ENCODE results near the gene HNF4A. TPM values are rescaled to one million over a fixed set of nuclear protein-coding genes. Genes with fewer than 3 reads are reported as not detected.
A peak's percentile ranks its signal among the peaks of the same experiment; 100 is the strongest.

Gene HNF4A
- total and polyA plus RNA-seq, 2 of the 13 experiments (the other 11 are each of a cell fraction or from before 2014, with no cell fraction given): 80.9 to 169 TPM

DNA sequence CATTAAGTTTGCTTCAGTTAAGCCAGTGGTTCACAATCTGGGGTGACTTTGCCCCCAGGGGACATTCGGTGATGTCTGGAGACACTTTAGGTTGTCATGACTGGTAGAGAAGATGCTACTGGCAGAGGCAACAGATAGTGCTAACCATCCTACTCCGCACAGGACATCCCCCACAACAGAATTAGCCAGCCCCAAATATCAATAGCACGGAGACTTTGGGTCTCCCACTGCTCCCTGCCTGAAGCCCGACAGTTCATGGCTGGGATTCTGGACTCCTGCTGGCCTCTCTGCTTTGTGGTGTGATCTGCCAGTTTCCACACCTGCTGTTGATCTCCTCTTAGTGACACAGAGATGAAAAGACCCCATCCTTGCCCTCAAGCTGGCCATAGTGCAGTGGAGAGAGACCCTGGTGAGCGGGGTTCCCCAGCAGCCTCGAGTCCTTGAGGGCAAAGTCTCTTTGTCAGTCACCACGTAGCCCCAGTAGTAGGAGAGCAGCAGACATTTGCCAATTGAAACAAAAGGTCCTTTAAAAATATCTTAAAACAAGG lies 95.5 kb downstream of the HNF4A start (continued):
- TF ChIP-seq RXRA (CRISPR knock-in tag; IDR thresholded peaks at IDR 0.05) (no peak), ZNF333 (CRISPR knock-in tag; IDR thresholded peaks at IDR 0.05; ENCODE audit: borderline replicate concordance) (peak; percentile 69; the same call in 1 of the 2 replicates), ZNF761 (CRISPR knock-in tag; conservative IDR thresholded peaks at IDR 0.05) (no peak), MED1 (CRISPR knock-in tag; IDR thresholded peaks at IDR 0.05) (peak; percentile 72), TBP (CRISPR knock-in tag; IDR thresholded peaks at IDR 0.05) (no peak), ZSCAN9 (CRISPR knock-in tag; IDR thresholded peaks at IDR 0.05; ENCODE audit: borderline replicate concordance) (no peak), MXD4 (CRISPR knock-in tag; IDR thresholded peaks at IDR 0.05) (no peak), POLR2A (IDR thresholded peaks at IDR 0.05; ENCODE audit: insufficient read depth in 1 of 2, low read depth in 2 of 2, low read length in 2 of 2) (0 out of 4 replicates have a peak, but pooled peaks of 1 of the 2 experiments have one; percentile 6), CENPT (CRISPR knock-in tag; IDR thresholded peaks at IDR 0.05; ENCODE audit: low read depth) (no peak), ZNF280D (CRISPR knock-in tag; IDR thresholded peaks at IDR 0.05) (0 out of 2 replicates have a peak, but pooled peaks have one; percentile 14), ETS1 (CRISPR knock-in tag; IDR thresholded peaks at IDR 0.05) (no peak), U2AF2 (IDR thresholded peaks at IDR 0.05; ENCODE audit: low read depth, low read length) (no peak), NR2F6 (IDR thresholded peaks at IDR 0.05) (no peak), NR2F6 (CRISPR knock-in tag; IDR thresholded peaks at IDR 0.05) (0 out of 2 replicates have a peak, but pooled peaks have one; percentile 7), NR2F2 (IDR thresholded peaks at IDR 0.05; ENCODE audit: borderline replicate concordance, low read depth) (no peak; the same call in 1 of the 2 replicates), SP140L (CRISPR knock-in tag; IDR thresholded peaks at IDR 0.05; ENCODE audit: borderline replicate concordance) (no peak)
- TF ChIP-seq, protein P1, sequence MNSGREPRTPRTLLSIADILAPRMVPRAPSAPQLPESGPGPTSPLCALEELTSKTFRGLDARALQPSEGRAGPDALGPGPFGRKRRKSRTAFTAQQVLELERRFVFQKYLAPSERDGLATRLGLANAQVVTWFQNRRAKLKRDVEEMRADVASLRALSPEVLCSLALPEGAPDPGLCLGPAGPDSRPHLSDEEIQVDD (CRISPR knock-in tag; IDR thresholded peaks at IDR 0.05; ENCODE audit: borderline replicate concordance): no peak
- TF ChIP-seq, protein P2, sequence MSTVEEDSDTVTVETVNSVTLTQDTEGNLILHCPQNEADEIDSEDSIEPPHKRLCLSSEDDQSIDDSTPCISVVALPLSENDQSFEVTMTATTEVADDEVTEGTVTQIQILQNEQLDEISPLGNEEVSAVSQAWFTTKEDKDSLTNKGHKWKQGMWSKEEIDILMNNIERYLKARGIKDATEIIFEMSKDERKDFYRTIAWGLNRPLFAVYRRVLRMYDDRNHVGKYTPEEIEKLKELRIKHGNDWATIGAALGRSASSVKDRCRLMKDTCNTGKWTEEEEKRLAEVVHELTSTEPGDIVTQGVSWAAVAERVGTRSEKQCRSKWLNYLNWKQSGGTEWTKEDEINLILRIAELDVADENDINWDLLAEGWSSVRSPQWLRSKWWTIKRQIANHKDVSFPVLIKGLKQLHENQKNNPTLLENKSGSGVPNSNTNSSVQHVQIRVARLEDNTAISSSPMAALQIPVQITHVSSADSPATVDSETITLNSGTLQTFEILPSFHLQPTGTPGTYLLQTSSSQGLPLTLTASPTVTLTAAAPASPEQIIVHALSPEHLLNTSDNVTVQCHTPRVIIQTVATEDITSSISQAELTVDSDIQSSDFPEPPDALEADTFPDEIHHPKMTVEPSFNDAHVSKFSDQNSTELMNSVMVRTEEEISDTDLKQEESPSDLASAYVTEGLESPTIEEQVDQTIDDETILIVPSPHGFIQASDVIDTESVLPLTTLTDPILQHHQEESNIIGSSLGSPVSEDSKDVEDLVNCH (CRISPR knock-in tag; IDR thresholded peaks at IDR 0.05): no peak
